ENCODE results near the gene WDR72. TPM values are rescaled to one million over a fixed set of nuclear protein-coding genes. Genes with fewer than 3 reads are reported as not detected.

Gene WDR72
- total and polyA plus RNA-seq, 2 of the 13 experiments (the other 11 are each of a cell fraction or from before 2014, with no cell fraction given): 0.21 to 0.60 TPM

GRCh38 chr15:53695365-53695764, 64.1 kb downstream of the WDR72 start:
- H2AFZ ChIP-seq (ENCODE audit: low read length): no peak overlapping the region
- no peak overlapping the region for H3K27ac ChIP-seq (ENCODE audit: extremely low read length, insufficient read depth, low read length)
- H4K20me1 ChIP-seq (ENCODE audit: insufficient read depth, low read length): no peaks in the 10 kb centered on the region
- in situ Hi-C loops (cut with HindIII; ENCODE audit: extremely low pct_ligation_motif_present, low pct_unique_long_range_greater_than_20kb): no loop called here
- H3K36me3 ChIP-seq (replicated peaks in 1 of 2; ENCODE audit: control insufficient read depth in 1 of 2, insufficient read depth in 2 of 2, low read length in 2 of 2): no peaks in the 10 kb centered on the region
- WGBS (ENCODE audit: low lambda C conversion rate): 76% methylated on average over 7 of the region's 7 CpGs
- no peak overlapping the region for H3K4me2 ChIP-seq (ENCODE audit: low read depth, low read length)
- no peaks in the 10 kb centered on the region for H3K4me1 ChIP-seq (ENCODE audit: insufficient read depth, low read length)
- H3K9me3 ChIP-seq (ENCODE audit: low read length): no peaks in the 10 kb centered on the region
- DNase-seq (ENCODE audit: low spot score) (no peak), ATAC-seq (no peak), FAIRE-seq (no peak)
- H3K79me2 ChIP-seq (ENCODE audit: insufficient read depth, low read length): no peaks in the 10 kb centered on the region
- H3K27me3 ChIP-seq (ENCODE audit: control insufficient read depth in 1 of 2, insufficient read depth in 2 of 2, low read length in 2 of 2): no peaks in the 10 kb centered on the region; a peak in 1 of 5 replicates
- no peak overlapping the region for H3K4me3 ChIP-seq (replicated peaks in 1 of 3; ENCODE audit: insufficient read depth in 1 of 3, low read depth in 2 of 3, low read length in 3 of 3)
- no TSS peak for BruUV-seq (replicated peaks)
- no peak for TF ChIP-seq RBM39 (IDR thresholded peaks at IDR 0.05; ENCODE audit: low read depth, low read length, poor library complexity, severe bottlenecking)
- no peak for TF ChIP-seq GMEB2 (CRISPR knock-in tag; IDR thresholded peaks at IDR 0.05; ENCODE audit: low read depth)
- TF ChIP-seq ZSCAN5A (CRISPR knock-in tag; IDR thresholded peaks at IDR 0.05; ENCODE audit: borderline replicate concordance): no peak
- TF ChIP-seq HCFC1 (IDR thresholded peaks at IDR 0.05; ENCODE audit: low read depth, low read length): no peak
- TF ChIP-seq SIX1 (CRISPR knock-in tag; IDR thresholded peaks at IDR 0.05; ENCODE audit: borderline replicate concordance): no peak
- TF ChIP-seq ZNF547 (CRISPR knock-in tag; IDR thresholded peaks at IDR 0.05): no peak
- TF ChIP-seq ERF (CRISPR knock-in tag; IDR thresholded peaks at IDR 0.05): no peak
- no peak for TF ChIP-seq ZNF367 (CRISPR knock-in tag; IDR thresholded peaks at IDR 0.05; ENCODE audit: borderline replicate concordance)
- no peak for TF ChIP-seq HDAC6 (IDR thresholded peaks at IDR 0.05; ENCODE audit: low read depth, low read length)
- TF ChIP-seq ZNF10 (CRISPR knock-in tag; IDR thresholded peaks at IDR 0.05; ENCODE audit: borderline replicate concordance, low read depth): no peak
- no peak for TF ChIP-seq ZFP90 (CRISPR knock-in tag; IDR thresholded peaks at IDR 0.05; ENCODE audit: borderline replicate concordance)
- TF ChIP-seq ZNF281 (CRISPR knock-in tag; IDR thresholded peaks at IDR 0.05; ENCODE audit: borderline replicate concordance): no peak
- TF ChIP-seq FOXC1 (CRISPR knock-in tag; IDR thresholded peaks at IDR 0.05; ENCODE audit: borderline replicate concordance): no peak
- TF ChIP-seq ZNF543 (CRISPR knock-in tag; IDR thresholded peaks at IDR 0.05): no peak
- no peak for TF ChIP-seq RFX1 (IDR thresholded peaks at IDR 0.05)
- no peak overlapping the region for H3K9ac ChIP-seq (ENCODE audit: insufficient read depth, low read depth, low read length)
- intact Hi-C loops (cut with micrococcal nuclease; ENCODE audit: unreplicated experiment): no loop called here
- CTCF ChIA-PET (ENCODE audit: low intra/inter-chr PET ratio, low total read pairs): no interaction called here
- POLR2A ChIA-PET: no interaction called here

Measured in HepG2 (cell line).